Chondrocyte (in vitro differentiated cells): ENCODE measurements around the gene C16orf54. TPM values are rescaled to one million over a fixed set of nuclear protein-coding genes. Genes with fewer than 3 reads are reported as not detected.
"Not testable (repeated sequence)": the region's sequence is repeated elsewhere in the genome, so short reads cannot be mapped to it uniquely, and the experiment has no call there.

Experiments used
- DNase-seq: peaks from one replicate; pipeline ENCODE4 v3.0.0; 2021; ENCODE audit warnings: mixed read lengths, low spot score
- H3K27ac Mint-ChIP-seq: one replicate; pipeline ENCODE4 v1.8.0; 2021; ENCODE audit warnings: mild to moderate bottlenecking, moderate library complexity, mixed read lengths; ENCODE audit not compliant: unreplicated experiment
- H3K27me3 Mint-ChIP-seq: 2 replicates; pipeline ENCODE4 v1.8.0; 2021; ENCODE audit warnings: low read depth, mixed read lengths
- H3K36me3 Mint-ChIP-seq: 2 replicates; pipeline ENCODE4 v1.8.0; 2021; ENCODE audit warnings: low read depth, mixed read lengths
- H3K4me1 Mint-ChIP-seq: 2 replicates; pipeline ENCODE4 v1.8.0; 2021; ENCODE audit warnings: low read depth, mild to moderate bottlenecking, mixed read lengths
- H3K4me3 Mint-ChIP-seq: one replicate; pipeline ENCODE4 v1.8.0; 2021; ENCODE audit warnings: mild to moderate bottlenecking, moderate library complexity, mixed read lengths; ENCODE audit not compliant: unreplicated experiment
- H3K9me3 Mint-ChIP-seq: 2 replicates; pipeline ENCODE4 v1.8.0; 2021; ENCODE audit warnings: low read depth, mixed read lengths
- total RNA-seq: library from RNA; stranded (reverse); gene quantifications from 3 replicates; pipeline ENCODE4 v1.2.1, GENCODE V29; 2021
- TF ChIP-seq, protein P1 (sequence below): fragments of 200-600 bp; sonication (generic); IDR thresholded peaks from 2 replicates; pipeline ENCODE4 v1.5.0; 2021; ENCODE audit warnings: antibody characterized with exemption, mild to moderate bottlenecking, moderate library complexity

The C16orf54 gene
- total RNA-seq, 1 donor from 2014 or later: not detected

DNA sequence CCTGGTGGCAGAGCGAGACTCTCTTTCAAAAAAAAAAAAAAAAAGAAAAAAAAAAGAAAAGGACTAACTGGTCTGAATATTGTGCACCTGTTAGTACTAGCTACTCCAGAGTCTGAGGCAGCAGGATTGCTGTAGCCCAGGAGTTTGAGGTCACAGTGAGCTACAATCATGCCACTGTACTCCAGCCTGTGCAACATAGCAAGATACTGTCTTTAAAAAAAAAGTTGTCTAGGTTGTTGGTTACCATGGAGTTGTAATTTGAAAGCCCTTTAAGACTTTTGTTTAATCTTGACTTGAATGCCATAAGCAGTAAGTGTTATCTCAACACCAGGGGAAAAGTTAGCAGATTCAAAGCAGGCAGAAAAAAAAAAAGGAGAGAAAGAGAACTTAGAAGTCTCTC lies 10.9 kb upstream of the C16orf54 start:
- no peak overlapping the region for H3K27ac Mint-ChIP-seq
- no peak for DNase-seq
- H3K9me3 Mint-ChIP-seq: no peaks in the 10 kb centered on the region
- TF ChIP-seq, protein P1, sequence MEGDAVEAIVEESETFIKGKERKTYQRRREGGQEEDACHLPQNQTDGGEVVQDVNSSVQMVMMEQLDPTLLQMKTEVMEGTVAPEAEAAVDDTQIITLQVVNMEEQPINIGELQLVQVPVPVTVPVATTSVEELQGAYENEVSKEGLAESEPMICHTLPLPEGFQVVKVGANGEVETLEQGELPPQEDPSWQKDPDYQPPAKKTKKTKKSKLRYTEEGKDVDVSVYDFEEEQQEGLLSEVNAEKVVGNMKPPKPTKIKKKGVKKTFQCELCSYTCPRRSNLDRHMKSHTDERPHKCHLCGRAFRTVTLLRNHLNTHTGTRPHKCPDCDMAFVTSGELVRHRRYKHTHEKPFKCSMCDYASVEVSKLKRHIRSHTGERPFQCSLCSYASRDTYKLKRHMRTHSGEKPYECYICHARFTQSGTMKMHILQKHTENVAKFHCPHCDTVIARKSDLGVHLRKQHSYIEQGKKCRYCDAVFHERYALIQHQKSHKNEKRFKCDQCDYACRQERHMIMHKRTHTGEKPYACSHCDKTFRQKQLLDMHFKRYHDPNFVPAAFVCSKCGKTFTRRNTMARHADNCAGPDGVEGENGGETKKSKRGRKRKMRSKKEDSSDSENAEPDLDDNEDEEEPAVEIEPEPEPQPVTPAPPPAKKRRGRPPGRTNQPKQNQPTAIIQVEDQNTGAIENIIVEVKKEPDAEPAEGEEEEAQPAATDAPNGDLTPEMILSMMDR: no peak
- no peaks in the 10 kb centered on the region for H3K36me3 Mint-ChIP-seq
- H3K4me1 Mint-ChIP-seq: peaks cover 15% of the 10 kb centered on the region
- H3K4me3 Mint-ChIP-seq: no peak overlapping the region
- H3K27me3 Mint-ChIP-seq: no peaks in the 10 kb centered on the region

GRCh38 chr16:29753516-29753915 lies 7.7 kb upstream of the C16orf54 start:
- Mint-ChIP-seq H3K27ac (no peak overlapping the region), H3K4me1 (peaks cover 15% of the 10 kb centered on the region), H3K36me3 (no peaks in the 10 kb centered on the region), H3K27me3 (no peaks in the 10 kb centered on the region), H3K4me3 (no peak overlapping the region), H3K9me3 (no peaks in the 10 kb centered on the region)
- no peak for DNase-seq
- TF ChIP-seq, protein P1: no peak

GRCh38 chr16:29748760-29749149 lies 3.0 kb upstream of the C16orf54 start:
- H3K4me3 Mint-ChIP-seq, DNase-seq, H3K27me3 Mint-ChIP-seq, H3K4me1 Mint-ChIP-seq, H3K36me3 Mint-ChIP-seq, H3K9me3 Mint-ChIP-seq, H3K27ac Mint-ChIP-seq: not testable (repeated sequence)

- Mint-ChIP-seq H3K4me1 (no peaks in the 10 kb centered on the region), H3K9me3 (no peaks in the 10 kb centered on the region), H3K4me3 (no peak overlapping the region), H3K27me3 (no peaks in the 10 kb centered on the region), H3K36me3 (no peaks in the 10 kb centered on the region), H3K27ac (no peak overlapping the region)
- TF ChIP-seq, protein P1: no peak
- no peak for DNase-seq
Observed at GRCh38 chr16:29747947-29748759, 2.4 kb upstream of the C16orf54 start.

- not testable (repeated sequence) for H3K27me3 Mint-ChIP-seq, H3K9me3 Mint-ChIP-seq, H3K27ac Mint-ChIP-seq, H3K4me3 Mint-ChIP-seq, H3K4me1 Mint-ChIP-seq, H3K36me3 Mint-ChIP-seq, DNase-seq
Observed at GRCh38 chr16:29746518-29746917, 728 bp upstream of the C16orf54 start.

GRCh38 chr16:29745121-29745852 lies 503 bp downstream of the C16orf54 start:
- Mint-ChIP-seq H3K4me1 (no peaks in the 10 kb centered on the region), H3K27me3 (peaks cover 11% of the 10 kb centered on the region), H3K36me3 (no peaks in the 10 kb centered on the region), H3K27ac (no peak overlapping the region), H3K9me3 (no peaks in the 10 kb centered on the region), H3K4me3 (no peak overlapping the region)
- TF ChIP-seq, protein P1: no peak
- DNase-seq: no peak
